Stimulated activated naive CD8-positive, alpha-beta T cell treated with anti-CD3 and anti-CD28 coated beads, Interleukin-15, amount 100 ng/mL, for 72 hours (primary cell): Measurements from ENCODE around the gene KLHL8.

Source experiments
- ATAC-seq: fragments of 150-1000 bp; cut with Tn5 transposase; 2 replicates; pipeline ENCODE4 v1.10.0; 2021; ENCODE audit warnings: mild to moderate bottlenecking, moderate library complexity
- DNase-seq, 2 donors: peaks; one replicate each; pipeline ENCODE4 v3.0.0; 2021 to 2022
- H3K27ac Mint-ChIP-seq, 2 donors: one replicate each; pipeline ENCODE4 v1.8.0; 2022; ENCODE audit warnings: mild to moderate bottlenecking in 2 of 2, mixed read lengths in 2 of 2, moderate library complexity in 2 of 2
- H3K27me3 Mint-ChIP-seq: one replicate; pipeline ENCODE4 v1.8.0; 2022; ENCODE audit warnings: mixed read lengths
- H3K4me1 Mint-ChIP-seq: one replicate; pipeline ENCODE4 v1.8.0; 2022; ENCODE audit warnings: mild to moderate bottlenecking, mixed read lengths
- H3K4me3 Mint-ChIP-seq, 2 donors: one replicate each; pipeline ENCODE4 v1.8.0; 2022; ENCODE audit warnings: mild to moderate bottlenecking in 2 of 2, mixed read lengths in 2 of 2, moderate library complexity in 1 of 2
- H3K9me3 Mint-ChIP-seq, 2 donors: one replicate each; pipeline ENCODE4 v1.8.0; 2022; ENCODE audit warnings: mixed read lengths in 2 of 2

The KLHL8 gene

GRCh38 chr4:87122252-87122651 is 98.2 kb downstream of the KLHL8 start:
- no peak for DNase-seq
- Mint-ChIP-seq H3K27me3 (no peaks in the 10 kb centered on the region), H3K4me3 (no peak overlapping the region), H3K4me1 (peaks cover 13% of the 10 kb centered on the region), H3K9me3 (no peaks in the 10 kb centered on the region), H3K27ac (no peak overlapping the region)
- no peak for ATAC-seq

DNA sequence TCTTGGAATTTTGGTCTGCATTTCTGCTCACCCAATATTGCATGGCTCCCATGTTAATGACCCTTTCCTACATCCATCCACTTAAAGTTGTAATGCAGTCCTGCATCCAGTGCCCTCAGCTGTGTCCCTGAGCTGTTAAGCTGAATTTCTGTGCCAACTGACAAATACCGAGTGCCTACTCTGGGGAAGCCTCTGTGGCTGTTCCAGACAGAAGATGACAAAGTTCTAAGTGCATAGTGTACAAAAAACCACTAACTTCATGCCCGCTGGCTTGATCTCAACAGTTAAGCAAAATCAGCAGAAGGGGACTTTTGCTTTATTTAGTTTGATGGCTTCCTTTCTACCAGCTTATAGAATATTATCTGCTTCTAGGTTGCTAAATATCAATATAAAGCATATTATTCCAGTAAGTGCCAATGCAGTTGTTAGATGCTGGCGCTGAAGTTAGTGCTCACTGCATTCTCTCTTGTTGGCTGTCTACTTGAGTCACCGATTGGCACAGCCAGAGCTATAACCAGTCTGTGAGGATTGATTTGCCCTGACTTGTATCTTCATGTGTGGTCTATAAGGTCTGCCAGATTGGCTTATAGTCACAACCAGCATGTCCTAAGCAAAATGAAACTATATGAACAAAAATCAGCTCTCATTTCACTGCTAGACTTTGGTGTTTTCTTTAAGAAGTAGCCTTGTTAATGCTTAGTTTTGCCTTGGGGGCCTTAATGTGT is 98.9 kb downstream of the KLHL8 start:
- no peaks in the 10 kb centered on the region for H3K27me3 Mint-ChIP-seq
- DNase-seq: no peak
- no peak overlapping the region for H3K4me3 Mint-ChIP-seq
- no peaks in the 10 kb centered on the region for H3K9me3 Mint-ChIP-seq
- H3K27ac Mint-ChIP-seq: no peak overlapping the region
- peaks cover 13% of the 10 kb centered on the region for H3K4me1 Mint-ChIP-seq
- ATAC-seq: no peak

DNA sequence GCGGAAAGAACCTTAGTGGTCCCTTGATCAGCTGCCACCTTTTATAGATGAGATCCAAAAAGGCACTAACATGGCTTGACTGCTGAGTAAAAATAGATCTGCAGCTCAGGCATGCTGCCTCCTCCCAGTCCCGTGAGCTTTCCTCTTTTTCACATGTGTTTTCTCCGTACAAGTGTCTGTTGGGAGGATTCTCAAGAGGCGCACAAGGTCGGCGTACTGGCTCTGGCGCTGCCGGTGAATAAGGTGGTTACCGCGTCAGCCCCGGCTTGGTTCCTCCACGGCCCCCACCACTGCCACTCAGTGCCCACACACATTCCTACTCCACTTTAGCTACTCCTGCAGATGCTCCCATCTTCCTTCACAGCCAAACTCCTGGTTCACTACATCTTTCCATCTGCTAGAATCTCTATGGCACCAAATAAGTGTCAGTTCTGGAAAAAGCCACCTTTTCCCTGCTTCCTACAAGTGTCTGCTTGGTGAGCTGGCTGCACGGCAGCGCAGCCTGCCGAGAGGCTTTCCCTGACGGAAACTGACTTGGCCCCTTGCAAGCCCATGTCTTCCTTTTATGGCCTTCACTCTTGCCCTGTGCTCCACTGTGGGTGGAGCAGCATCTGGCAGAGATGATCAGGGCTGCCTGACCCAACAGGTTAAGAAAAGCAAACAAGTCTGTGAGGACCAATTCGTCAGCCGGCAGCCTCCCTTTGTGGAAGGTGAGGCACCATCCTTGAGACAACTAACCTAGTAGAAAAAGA is 99.8 kb downstream of the KLHL8 start:
- no peaks in the 10 kb centered on the region for H3K27me3 Mint-ChIP-seq
- H3K4me1 Mint-ChIP-seq: peaks cover 13% of the 10 kb centered on the region
- DNase-seq (no peak), ATAC-seq (no peak)
- H3K27ac Mint-ChIP-seq: peak overlapping the region in 1 of 2 donors; percentile 38
- H3K9me3 Mint-ChIP-seq: no peaks in the 10 kb centered on the region
- no peak overlapping the region for H3K4me3 Mint-ChIP-seq

DNA sequence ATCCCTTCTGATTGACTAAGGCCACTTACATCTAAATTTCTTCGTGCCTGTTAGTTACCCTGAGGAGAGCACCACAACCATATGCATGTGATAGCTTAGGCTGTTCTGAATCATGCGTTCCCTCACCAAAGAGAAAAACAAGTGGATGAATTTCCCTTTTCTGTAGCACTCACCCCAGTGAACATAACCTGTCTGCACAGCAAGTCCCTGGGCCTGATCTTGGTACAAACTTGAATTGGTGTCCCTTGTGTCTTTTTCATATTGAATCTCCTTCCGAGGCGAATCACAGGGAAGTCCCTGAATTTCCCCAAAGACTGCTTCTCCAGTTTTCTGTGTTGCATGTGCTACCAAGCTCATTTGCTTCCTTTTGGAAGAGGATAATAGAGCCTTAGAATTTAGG is 100.4 kb downstream of the KLHL8 start:
- H3K27me3 Mint-ChIP-seq: no peaks in the 10 kb centered on the region
- peak overlapping the region in 1 of 2 donors; percentile 38 for H3K27ac Mint-ChIP-seq
- ATAC-seq (no peak), DNase-seq (no peak)
- no peaks in the 10 kb centered on the region for H3K9me3 Mint-ChIP-seq
- peaks cover 13% of the 10 kb centered on the region for H3K4me1 Mint-ChIP-seq
- no peak overlapping the region for H3K4me3 Mint-ChIP-seq

- Mint-ChIP-seq H3K9me3 (no peaks in the 10 kb centered on the region), H3K4me1 (peaks cover 13% of the 10 kb centered on the region), H3K27me3 (no peaks in the 10 kb centered on the region), H3K27ac (peak overlapping the region in 1 of 2 donors; percentile 74), H3K4me3 (no peak overlapping the region)
- ATAC-seq: peak; percentile 52
- DNase-seq: no peak
Measured at GRCh38 chr4:87118826-87119225, 101.6 kb downstream of the KLHL8 start.

GRCh38 chr4:87118421-87118820 is 102.0 kb downstream of the KLHL8 start:
- DNase-seq (no peak), ATAC-seq (no peak)
- no peaks in the 10 kb centered on the region for H3K27me3 Mint-ChIP-seq
- H3K4me1 Mint-ChIP-seq: peaks cover 13% of the 10 kb centered on the region
- no peaks in the 10 kb centered on the region for H3K9me3 Mint-ChIP-seq
- H3K27ac Mint-ChIP-seq: no peak overlapping the region
- no peak overlapping the region for H3K4me3 Mint-ChIP-seq

- DNase-seq: no peak
- H3K4me3 Mint-ChIP-seq: no peak overlapping the region
- H3K4me1 Mint-ChIP-seq: peaks cover 13% of the 10 kb centered on the region
- peak overlapping the region; percentile 19 for H3K27ac Mint-ChIP-seq
- H3K9me3 Mint-ChIP-seq: no peaks in the 10 kb centered on the region
- ATAC-seq: no peak
- no peaks in the 10 kb centered on the region for H3K27me3 Mint-ChIP-seq
Measured at GRCh38 chr4:87117732-87118075, 102.7 kb downstream of the KLHL8 start.

- no peak for DNase-seq
- Mint-ChIP-seq H3K27me3 (no peaks in the 10 kb centered on the region), H3K9me3 (no peaks in the 10 kb centered on the region), H3K4me3 (no peak overlapping the region), H3K4me1 (peaks cover 13% of the 10 kb centered on the region), H3K27ac (peak overlapping the region in 1 of 2 donors; percentile 19)
- ATAC-seq: no peak
Measured at GRCh38 chr4:87117051-87117731, 103.2 kb downstream of the KLHL8 start.

- Mint-ChIP-seq H3K9me3 (no peaks in the 10 kb centered on the region), H3K27me3 (no peaks in the 10 kb centered on the region), H3K4me1 (peaks cover 12% of the 10 kb centered on the region), H3K27ac (no peak overlapping the region), H3K4me3 (no peak overlapping the region)
- DNase-seq: no peak
- no peak for ATAC-seq
Measured at GRCh38 chr4:87116231-87116630, 104.2 kb downstream of the KLHL8 start.

DNA sequence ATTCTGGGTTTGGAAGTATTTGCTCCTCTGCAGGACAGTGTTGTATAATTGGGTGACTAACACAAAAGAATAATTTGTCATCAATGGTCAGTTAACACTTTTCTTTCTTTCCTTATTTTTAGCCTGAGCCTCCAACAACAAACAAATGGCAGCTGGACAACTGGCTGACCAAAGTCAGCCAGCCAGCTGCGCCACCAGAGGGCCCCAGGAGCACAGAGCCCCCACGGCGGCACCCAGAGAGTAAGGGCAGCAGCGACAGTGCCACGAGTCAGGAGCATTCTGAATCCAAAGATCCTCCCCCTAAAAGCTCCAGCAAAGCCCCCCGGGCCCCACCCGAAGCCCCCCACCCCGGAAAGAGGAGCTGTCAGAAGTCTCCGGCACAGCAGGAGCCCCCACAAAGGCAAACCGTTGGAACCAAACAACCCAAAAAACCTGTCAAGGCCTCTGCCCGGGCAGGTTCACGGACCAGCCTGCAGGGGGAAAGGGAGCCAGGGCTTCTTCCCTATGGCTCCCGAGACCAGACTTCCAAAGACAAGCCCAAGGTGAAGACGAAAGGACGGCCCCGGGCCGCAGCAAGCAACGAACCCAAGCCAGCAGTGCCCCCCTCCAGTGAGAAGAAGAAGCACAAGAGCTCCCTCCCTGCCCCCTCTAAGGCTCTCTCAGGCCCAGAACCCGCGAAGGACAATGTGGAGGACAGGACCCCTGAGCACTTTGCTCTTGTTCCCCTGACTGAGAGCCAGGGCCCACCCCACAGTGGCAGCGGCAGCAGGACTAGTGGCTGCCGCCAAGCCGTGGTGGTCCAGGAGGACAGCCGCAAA is 106.0 kb downstream of the KLHL8 start:
- DNase-seq: no peak
- H3K9me3 Mint-ChIP-seq: no peaks in the 10 kb centered on the region
- no peak for ATAC-seq
- no peaks in the 10 kb centered on the region for H3K27me3 Mint-ChIP-seq
- no peak overlapping the region for H3K4me3 Mint-ChIP-seq
- H3K4me1 Mint-ChIP-seq: no peaks in the 10 kb centered on the region
- peak overlapping the region in 1 of 2 donors; percentile 33 for H3K27ac Mint-ChIP-seq

- no peaks in the 10 kb centered on the region for H3K27me3 Mint-ChIP-seq
- H3K27ac Mint-ChIP-seq: no peak overlapping the region
- DNase-seq: no peak
- H3K4me3 Mint-ChIP-seq: no peak overlapping the region
- peaks cover 6% of the 10 kb centered on the region for H3K4me1 Mint-ChIP-seq
- H3K9me3 Mint-ChIP-seq: no peaks in the 10 kb centered on the region
- no peak for ATAC-seq
Measured at GRCh38 chr4:87112063-87112462, 108.4 kb downstream of the KLHL8 start.
